ENCODE results near the gene LMO3.

DNA sequence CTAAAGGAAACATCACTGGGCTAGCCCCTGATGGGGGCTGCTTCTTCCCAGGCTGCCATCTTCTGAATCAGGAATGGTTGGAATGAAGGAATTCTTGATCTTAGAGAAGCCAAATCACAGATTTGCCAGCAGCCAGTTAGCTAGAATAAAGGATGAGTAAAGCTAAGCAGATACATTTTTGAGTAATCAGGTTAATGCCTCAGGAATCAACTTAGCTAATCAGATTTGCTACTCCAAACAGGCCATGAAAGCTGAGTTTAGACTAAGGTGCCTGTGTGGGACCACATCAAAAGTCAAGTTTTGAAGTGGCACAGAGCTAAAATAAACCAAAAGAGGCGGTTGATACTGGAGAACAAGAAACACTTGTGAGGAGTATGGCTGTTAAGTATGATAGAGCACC lies 28.8 kb upstream of the LMO3 start:
- TF ChIP-seq POLR2A (IDR thresholded peaks at IDR 0.05) (no peak), CTCF (IDR thresholded peaks at IDR 0.05) (no peak), POLR2AphosphoS5 (IDR thresholded peaks at IDR 0.05) (no peak)
